GM12874 (cell line): Measurements from ENCODE around the gene RNF144A.

Experiments
- TF ChIP-seq, protein P1 (sequence below): IDR thresholded peaks from 2 replicates; pipeline ENCODE4 v1.5.1; 2011; ENCODE audit warnings: low read depth, mild to moderate bottlenecking, control low read depth, low read length, moderate library complexity; ENCODE audit not compliant: insufficient read depth

RNF144A gene

GRCh38 chr2:6992794-6993228 lies 75.6 kb downstream of the RNF144A start:
- TF ChIP-seq, protein P1, sequence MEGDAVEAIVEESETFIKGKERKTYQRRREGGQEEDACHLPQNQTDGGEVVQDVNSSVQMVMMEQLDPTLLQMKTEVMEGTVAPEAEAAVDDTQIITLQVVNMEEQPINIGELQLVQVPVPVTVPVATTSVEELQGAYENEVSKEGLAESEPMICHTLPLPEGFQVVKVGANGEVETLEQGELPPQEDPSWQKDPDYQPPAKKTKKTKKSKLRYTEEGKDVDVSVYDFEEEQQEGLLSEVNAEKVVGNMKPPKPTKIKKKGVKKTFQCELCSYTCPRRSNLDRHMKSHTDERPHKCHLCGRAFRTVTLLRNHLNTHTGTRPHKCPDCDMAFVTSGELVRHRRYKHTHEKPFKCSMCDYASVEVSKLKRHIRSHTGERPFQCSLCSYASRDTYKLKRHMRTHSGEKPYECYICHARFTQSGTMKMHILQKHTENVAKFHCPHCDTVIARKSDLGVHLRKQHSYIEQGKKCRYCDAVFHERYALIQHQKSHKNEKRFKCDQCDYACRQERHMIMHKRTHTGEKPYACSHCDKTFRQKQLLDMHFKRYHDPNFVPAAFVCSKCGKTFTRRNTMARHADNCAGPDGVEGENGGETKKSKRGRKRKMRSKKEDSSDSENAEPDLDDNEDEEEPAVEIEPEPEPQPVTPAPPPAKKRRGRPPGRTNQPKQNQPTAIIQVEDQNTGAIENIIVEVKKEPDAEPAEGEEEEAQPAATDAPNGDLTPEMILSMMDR, result no peak

GRCh38 chr2:6993229-6993640 lies 76.0 kb downstream of the RNF144A start:
- TF ChIP-seq, protein P1, result no peak

GRCh38 chr2:6993936-6994335 lies 76.7 kb downstream of the RNF144A start:
- TF ChIP-seq, protein P1, result no peak

GRCh38 chr2:6994536-6995128 lies 77.4 kb downstream of the RNF144A start:
- TF ChIP-seq, protein P1, result no peak

- TF ChIP-seq, protein P1, result no peak
Measured at GRCh38 chr2:6995391-6996097, 78.3 kb downstream of the RNF144A start.

DNA sequence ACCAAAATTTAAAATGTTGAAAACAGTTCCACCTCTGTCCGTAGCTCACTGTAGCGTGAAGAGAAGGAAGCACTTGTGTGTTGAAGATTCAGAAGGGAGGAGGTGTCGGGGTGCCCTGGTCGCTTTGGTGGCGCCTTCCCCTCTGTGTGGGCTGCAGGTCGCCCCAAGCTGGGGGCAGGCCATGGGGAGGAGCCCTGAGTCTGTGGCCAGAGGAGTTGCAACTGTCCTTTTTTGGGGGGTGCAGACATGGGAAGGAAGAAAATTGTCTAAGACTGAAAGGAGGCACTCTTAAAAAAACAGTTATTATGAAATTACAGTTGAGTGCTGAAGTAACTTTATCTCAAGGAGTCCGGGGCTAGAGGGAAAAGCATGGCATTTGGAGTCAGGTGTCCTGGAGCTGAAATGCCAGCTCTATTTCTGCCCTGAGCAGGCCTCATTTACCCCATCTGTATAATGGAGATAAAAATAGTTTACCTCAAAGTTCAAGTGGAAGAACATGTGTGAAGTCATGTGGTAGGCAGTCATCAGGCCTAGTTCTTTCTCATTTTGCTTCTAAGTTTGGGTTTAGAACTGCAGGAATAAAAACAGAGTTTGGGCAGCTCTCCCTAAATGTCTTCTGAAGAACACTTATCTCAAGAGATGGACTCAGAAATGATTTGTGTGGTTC lies 82.1 kb downstream of the RNF144A start:
- TF ChIP-seq, protein P1, result no peak

DNA sequence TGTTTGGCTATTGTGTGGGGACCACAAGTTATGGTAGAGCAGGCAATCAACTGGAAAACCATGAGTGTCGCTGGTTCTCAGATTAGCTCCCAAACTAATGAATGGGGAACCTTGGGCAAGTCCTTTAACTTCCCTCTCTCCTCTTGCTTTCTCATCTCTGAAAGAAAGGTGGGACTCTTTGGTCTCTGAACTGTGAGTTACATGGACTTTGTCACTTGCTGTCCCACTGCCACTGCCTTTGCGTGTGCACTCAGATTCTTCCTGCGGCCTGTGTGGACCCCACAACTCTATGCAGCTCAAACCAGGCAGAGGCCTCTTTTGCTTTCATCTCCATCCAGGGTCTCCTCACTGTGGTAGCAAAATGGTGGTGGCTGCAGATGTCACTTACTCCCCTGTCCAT lies 86.7 kb downstream of the RNF144A start:
- TF ChIP-seq, protein P1, result no peak
